ENCODE results near the gene MAP2K2.

DNA sequence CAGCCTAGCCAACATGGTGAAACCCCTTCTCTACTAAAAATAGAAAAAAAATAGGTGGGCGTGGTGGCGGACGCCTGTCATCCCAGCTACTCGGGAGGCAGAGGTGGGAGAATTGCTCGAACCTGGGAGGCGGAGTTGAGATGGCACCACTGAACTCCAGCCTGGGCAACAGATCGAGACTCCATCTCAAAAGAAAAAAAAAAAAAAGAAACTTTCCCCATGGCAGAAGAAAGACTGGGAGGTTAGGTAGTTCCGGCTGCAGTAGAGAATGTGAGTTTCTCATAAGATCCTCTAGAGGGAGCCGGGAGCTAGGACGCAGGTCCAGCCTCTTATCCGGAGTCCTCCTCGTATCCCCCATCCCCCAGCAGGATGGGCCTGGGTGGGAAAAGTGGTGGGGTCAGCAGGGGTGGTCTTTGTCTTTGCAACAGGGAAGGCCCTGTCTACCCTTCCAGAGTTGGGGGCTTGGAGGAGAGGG lies 16.4 kb upstream of the MAP2K2 start:
- TF ChIP-seq RARB (CRISPR knock-in tag; IDR thresholded peaks at IDR 0.05) (no peak), ZNF565 (CRISPR knock-in tag; conservative IDR thresholded peaks at IDR 0.05; ENCODE audit: low read depth) (no peak), GLIS3 (CRISPR knock-in tag; IDR thresholded peaks at IDR 0.05) (no peak), PPARA (CRISPR knock-in tag; IDR thresholded peaks at IDR 0.05; ENCODE audit: borderline replicate concordance) (no peak), ARNTL (CRISPR knock-in tag; IDR thresholded peaks at IDR 0.05; ENCODE audit: borderline replicate concordance, low read depth) (no peak), CSDC2 (CRISPR knock-in tag; IDR thresholded peaks at IDR 0.05) (no peak), ZNF70 (CRISPR knock-in tag; IDR thresholded peaks at IDR 0.05) (no peak)
- TF ChIP-seq, protein P1, sequence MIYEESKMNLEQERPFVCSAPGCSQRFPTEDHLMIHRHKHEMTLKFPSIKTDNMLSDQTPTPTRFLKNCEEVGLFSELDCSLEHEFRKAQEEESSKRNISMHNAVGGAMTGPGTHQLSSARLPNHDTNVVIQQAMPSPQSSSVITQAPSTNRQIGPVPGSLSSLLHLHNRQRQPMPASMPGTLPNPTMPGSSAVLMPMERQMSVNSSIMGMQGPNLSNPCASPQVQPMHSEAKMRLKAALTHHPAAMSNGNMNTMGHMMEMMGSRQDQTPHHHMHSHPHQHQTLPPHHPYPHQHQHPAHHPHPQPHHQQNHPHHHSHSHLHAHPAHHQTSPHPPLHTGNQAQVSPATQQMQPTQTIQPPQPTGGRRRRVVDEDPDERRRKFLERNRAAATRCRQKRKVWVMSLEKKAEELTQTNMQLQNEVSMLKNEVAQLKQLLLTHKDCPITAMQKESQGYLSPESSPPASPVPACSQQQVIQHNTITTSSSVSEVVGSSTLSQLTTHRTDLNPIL (CRISPR knock-in tag; IDR thresholded peaks at IDR 0.05; ENCODE audit: low read depth): no peak
- TF ChIP-seq, protein P2, sequence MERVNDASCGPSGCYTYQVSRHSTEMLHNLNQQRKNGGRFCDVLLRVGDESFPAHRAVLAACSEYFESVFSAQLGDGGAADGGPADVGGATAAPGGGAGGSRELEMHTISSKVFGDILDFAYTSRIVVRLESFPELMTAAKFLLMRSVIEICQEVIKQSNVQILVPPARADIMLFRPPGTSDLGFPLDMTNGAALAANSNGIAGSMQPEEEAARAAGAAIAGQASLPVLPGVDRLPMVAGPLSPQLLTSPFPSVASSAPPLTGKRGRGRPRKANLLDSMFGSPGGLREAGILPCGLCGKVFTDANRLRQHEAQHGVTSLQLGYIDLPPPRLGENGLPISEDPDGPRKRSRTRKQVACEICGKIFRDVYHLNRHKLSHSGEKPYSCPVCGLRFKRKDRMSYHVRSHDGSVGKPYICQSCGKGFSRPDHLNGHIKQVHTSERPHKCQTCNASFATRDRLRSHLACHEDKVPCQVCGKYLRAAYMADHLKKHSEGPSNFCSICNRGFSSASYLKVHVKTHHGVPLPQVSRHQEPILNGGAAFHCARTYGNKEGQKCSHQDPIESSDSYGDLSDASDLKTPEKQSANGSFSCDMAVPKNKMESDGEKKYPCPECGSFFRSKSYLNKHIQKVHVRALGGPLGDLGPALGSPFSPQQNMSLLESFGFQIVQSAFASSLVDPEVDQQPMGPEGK (CRISPR knock-in tag; IDR thresholded peaks at IDR 0.05; ENCODE audit: borderline replicate concordance): no peak
